OCI-LY1 (cell line): Measurements from ENCODE around the gene ACTRT2.

Source experiments
- CTCF ChIP-seq: fragments of 200-600 bp; sonication (generic), shearing (Covaris generic); IDR thresholded peaks from 2 replicates; pipeline ENCODE4 v1.5.1; 2017; ENCODE audit warnings: mild to moderate bottlenecking, antibody characterized with exemption, low read length, moderate library complexity, mixed read lengths
- EZH2 ChIP-seq: fragments of 200-600 bp; sonication (generic), shearing (Covaris generic); IDR thresholded peaks from 2 replicates; pipeline ENCODE4 v1.8.0; 2017; ENCODE audit warnings: borderline replicate concordance, mixed run types, mild to moderate bottlenecking, antibody characterized with exemption, low read length, moderate library complexity, mixed read lengths

GRCh38 chr1:3061981-3062615 is 40.8 kb downstream of the ACTRT2 start:
- TF ChIP-seq CTCF (no peak), EZH2 (no peak)
